NT2/D1 (cell line): ENCODE measurements around the gene GINS2.

ENCODE experiments used
- SUZ12 ChIP-seq: IDR thresholded peaks from 2 replicates; pipeline ENCODE4 v1.6.1; 2011; ENCODE audit not compliant: insufficient read length, insufficient read depth; ENCODE audit errors: extremely low read depth
- ZNF274 ChIP-seq: IDR thresholded peaks from 2 replicates; pipeline ENCODE4 v1.6.1; 2011; ENCODE audit warnings: mild to moderate bottlenecking, low read depth, low read length

DNA sequence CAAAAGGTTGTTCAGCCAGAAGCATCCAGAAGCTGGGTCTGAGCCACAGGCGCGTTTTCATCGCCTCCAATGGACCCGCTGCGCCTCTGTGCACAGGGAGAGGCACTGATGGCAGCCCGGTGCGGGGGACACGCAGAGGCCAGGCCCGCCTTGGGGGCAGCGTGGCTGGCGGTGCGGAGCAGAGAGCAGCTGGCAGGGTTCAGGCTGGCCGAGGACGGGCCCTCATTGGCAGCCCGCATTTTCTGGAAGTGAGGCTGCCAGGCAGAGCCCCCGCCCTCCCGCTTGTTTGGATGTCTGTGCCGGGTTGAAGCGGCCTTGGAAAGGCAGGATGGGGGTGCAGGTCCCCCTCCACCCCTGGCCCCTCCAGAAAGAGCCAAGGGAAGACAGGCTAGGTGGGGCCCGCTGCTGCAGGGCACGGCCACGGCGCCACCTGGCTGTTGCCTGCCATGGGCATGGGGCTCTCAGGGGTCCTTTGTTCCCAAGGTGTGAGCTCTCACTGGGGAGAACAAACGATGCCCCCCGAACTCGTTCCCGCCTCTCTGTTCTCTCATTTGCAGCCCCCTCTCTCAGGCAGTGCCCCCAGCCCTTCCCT is 56.9 kb downstream of the GINS2 start:
- TF ChIP-seq ZNF274 (no peak), SUZ12 (no peak)
